Muscle layer of duodenum (tissue), 2 donors: ENCODE measurements around the gene PDHA2.

Experiments
- H3K27ac ChIP-seq: one replicate; pipeline ENCODE4 v1.7.0; 2013; ENCODE audit warnings: mild to moderate bottlenecking, low read length
- H3K27me3 ChIP-seq: one replicate; pipeline ENCODE4 v1.7.0; 2013; ENCODE audit warnings: low read depth, mild to moderate bottlenecking, control low read depth, low read length
- H3K36me3 ChIP-seq, 2 donors: one replicate each; pipeline ENCODE4 v1.7.0; 2013; ENCODE audit warnings: low read length in 2 of 2, control low read depth in 1 of 2, mild to moderate bottlenecking in 1 of 2; ENCODE audit not compliant: insufficient read depth in 2 of 2, control insufficient read depth in 1 of 2
- H3K4me1 ChIP-seq, 2 donors: one replicate each; pipeline ENCODE4 v1.7.0; 2013; ENCODE audit warnings: low read length in 2 of 2, mild to moderate bottlenecking in 2 of 2, control low read depth in 1 of 2, moderate library complexity in 1 of 2; ENCODE audit not compliant: insufficient read depth in 2 of 2, control insufficient read depth in 1 of 2
- H3K4me3 ChIP-seq, 2 donors: one replicate each; pipeline ENCODE4 v1.7.0; 2013; ENCODE audit warnings: low read length in 2 of 2, low read depth in 1 of 2, mild to moderate bottlenecking in 1 of 2
- H3K9me3 ChIP-seq, 2 donors: one replicate each; pipeline ENCODE4 v1.7.0; 2013; ENCODE audit warnings: low read length in 2 of 2, control low read depth in 1 of 2, mild to moderate bottlenecking in 1 of 2; ENCODE audit not compliant: control insufficient read depth in 1 of 2
- donor health status: healthy.

Gene PDHA2

GRCh38 chr4:95839891-95840290 is at the start of gene PDHA2:
Gene PDHA2 (plus strand): TSS chr4:95840093. CDS start chr4:95840151, 58 bp downstream.
- no peaks in the 10 kb centered on the region for H3K36me3 ChIP-seq
- H3K27ac ChIP-seq, result no peak within 1 kb of the TSS
- H3K9me3 ChIP-seq, result no peaks in the 10 kb centered on the region
- no peaks in the 10 kb centered on the region for H3K4me1 ChIP-seq
- no peak within 1 kb of the TSS for H3K4me3 ChIP-seq
- no peaks in the 10 kb centered on the region for H3K27me3 ChIP-seq

- no peak overlapping the region for H3K27ac ChIP-seq
- H3K4me3 ChIP-seq, result no peak overlapping the region
- H3K27me3 ChIP-seq, result no peaks in the 10 kb centered on the region
- H3K36me3 ChIP-seq, result no peaks in the 10 kb centered on the region
- no peaks in the 10 kb centered on the region for H3K4me1 ChIP-seq
- no peaks in the 10 kb centered on the region for H3K9me3 ChIP-seq
Observed at GRCh38 chr4:95798003-95798402, 41.9 kb upstream of the PDHA2 start.

- no peaks in the 10 kb centered on the region for H3K9me3 ChIP-seq
- no peak overlapping the region for H3K4me3 ChIP-seq
- no peaks in the 10 kb centered on the region for H3K4me1 ChIP-seq
- no peak overlapping the region for H3K27ac ChIP-seq
- H3K36me3 ChIP-seq, result no peaks in the 10 kb centered on the region
- no peaks in the 10 kb centered on the region for H3K27me3 ChIP-seq
Observed at GRCh38 chr4:95798727-95799126, 41.2 kb upstream of the PDHA2 start.

DNA sequence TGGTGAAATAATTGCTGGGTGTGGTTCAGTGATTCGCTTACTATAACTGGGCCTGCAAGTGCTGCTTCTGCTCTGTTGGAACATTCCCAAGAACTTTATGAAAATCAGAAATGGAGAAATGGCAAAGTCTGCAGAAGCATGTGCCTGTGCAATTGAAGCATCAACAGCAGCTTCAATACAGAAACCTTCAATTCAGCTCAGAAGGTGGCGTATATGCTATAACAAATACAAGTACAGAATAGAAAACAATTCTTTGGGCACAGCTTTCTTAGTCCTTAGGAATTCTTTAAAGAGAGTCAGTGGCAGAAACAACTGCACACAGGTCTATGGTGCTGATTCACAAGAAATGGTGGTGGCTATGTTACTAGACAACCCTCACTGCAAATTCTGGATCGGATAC is 18.0 kb upstream of the PDHA2 start:
- no peaks in the 10 kb centered on the region for H3K4me1 ChIP-seq
- H3K36me3 ChIP-seq, result no peaks in the 10 kb centered on the region
- no peak overlapping the region for H3K4me3 ChIP-seq
- no peaks in the 10 kb centered on the region for H3K9me3 ChIP-seq
- H3K27ac ChIP-seq, result no peak overlapping the region
- H3K27me3 ChIP-seq, result no peaks in the 10 kb centered on the region

DNA sequence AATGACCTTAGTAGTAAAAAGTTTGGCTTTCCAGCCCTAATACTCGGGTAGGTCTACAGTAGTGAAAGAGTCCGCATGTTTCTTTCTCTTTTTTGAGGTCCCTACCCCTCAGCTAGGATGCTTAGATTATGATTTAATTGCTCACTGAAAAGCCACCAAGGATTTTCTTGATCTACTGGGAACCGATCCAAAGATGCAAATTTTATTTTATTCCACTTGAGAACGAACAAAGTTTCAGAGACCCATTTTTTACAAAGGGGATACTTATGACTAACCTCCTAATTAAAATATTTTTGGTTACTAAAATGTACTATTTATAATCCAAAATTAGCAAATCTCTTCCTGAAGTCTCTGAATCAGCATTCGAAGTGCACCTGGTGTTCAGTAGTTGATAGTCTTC is 14.3 kb upstream of the PDHA2 start:
- Histone ChIP-seq H3K36me3 (no peaks in the 10 kb centered on the region), H3K27ac (no peak overlapping the region), H3K9me3 (no peaks in the 10 kb centered on the region), H3K27me3 (no peaks in the 10 kb centered on the region), H3K4me3 (no peak overlapping the region), H3K4me1 (no peaks in the 10 kb centered on the region)

DNA sequence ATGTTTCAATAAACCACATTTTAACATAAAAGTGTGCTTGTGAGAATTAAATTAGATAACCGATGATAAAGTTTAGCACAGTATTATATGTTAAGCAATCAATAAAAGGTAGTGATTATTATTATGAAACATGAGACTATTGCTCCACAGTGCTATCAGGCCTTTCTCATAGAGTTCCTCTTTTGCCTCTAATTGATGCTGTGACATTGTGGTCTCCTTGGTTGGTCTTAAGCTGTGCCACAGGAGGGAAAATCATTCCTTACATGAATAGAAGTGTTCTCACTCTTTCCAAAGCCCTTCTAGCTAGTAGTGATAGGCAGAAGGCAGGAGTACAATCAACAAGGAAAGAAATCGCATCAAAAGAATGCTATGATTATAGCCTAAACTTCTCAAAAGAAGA is 9.2 kb upstream of the PDHA2 start:
- Histone ChIP-seq H3K27ac (no peak overlapping the region), H3K9me3 (no peaks in the 10 kb centered on the region), H3K4me3 (no peak overlapping the region), H3K36me3 (no peaks in the 10 kb centered on the region), H3K27me3 (no peaks in the 10 kb centered on the region), H3K4me1 (no peaks in the 10 kb centered on the region)

- no peaks in the 10 kb centered on the region for H3K36me3 ChIP-seq
- no peaks in the 10 kb centered on the region for H3K9me3 ChIP-seq
- no peaks in the 10 kb centered on the region for H3K4me1 ChIP-seq
- H3K27me3 ChIP-seq, result no peaks in the 10 kb centered on the region
- H3K4me3 ChIP-seq, result no peak overlapping the region
- no peak overlapping the region for H3K27ac ChIP-seq
Observed at GRCh38 chr4:95831166-95831565, 8.7 kb upstream of the PDHA2 start.

- H3K36me3 ChIP-seq, result no peaks in the 10 kb centered on the region
- H3K9me3 ChIP-seq, result no peaks in the 10 kb centered on the region
- no peak overlapping the region for H3K27ac ChIP-seq
- H3K4me3 ChIP-seq, result no peak overlapping the region
- no peaks in the 10 kb centered on the region for H3K4me1 ChIP-seq
- no peaks in the 10 kb centered on the region for H3K27me3 ChIP-seq
Observed at GRCh38 chr4:95833711-95834194, 6.1 kb upstream of the PDHA2 start.

DNA sequence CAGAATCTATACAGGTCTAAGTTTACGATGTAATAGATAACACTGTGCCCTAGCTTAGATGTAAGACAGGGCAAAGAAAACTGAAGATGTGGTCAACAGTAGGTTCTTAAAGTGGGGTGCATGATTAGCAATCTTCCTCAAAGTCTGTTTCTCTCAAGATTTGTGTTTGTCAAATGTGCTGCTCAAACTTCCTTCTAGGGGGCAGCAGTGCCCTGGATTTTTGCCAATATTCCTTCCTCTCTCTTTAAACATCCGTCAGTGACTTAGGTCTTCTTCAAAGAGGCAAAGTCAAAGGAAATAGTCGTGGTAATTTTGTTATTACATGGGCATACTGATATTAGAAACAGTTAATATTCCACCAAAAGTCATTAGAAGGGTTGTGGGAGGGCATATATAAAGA is 4.2 kb upstream of the PDHA2 start:
- H3K27me3 ChIP-seq, result no peaks in the 10 kb centered on the region
- no peak overlapping the region for H3K27ac ChIP-seq
- no peaks in the 10 kb centered on the region for H3K4me1 ChIP-seq
- no peaks in the 10 kb centered on the region for H3K9me3 ChIP-seq
- H3K4me3 ChIP-seq, result no peak overlapping the region
- H3K36me3 ChIP-seq, result no peaks in the 10 kb centered on the region

GRCh38 chr4:95838192-95838591 is 1.7 kb upstream of the PDHA2 start:
- no peaks in the 10 kb centered on the region for H3K27me3 ChIP-seq
- no peaks in the 10 kb centered on the region for H3K36me3 ChIP-seq
- H3K9me3 ChIP-seq, result no peaks in the 10 kb centered on the region
- H3K4me1 ChIP-seq, result no peaks in the 10 kb centered on the region
- H3K27ac ChIP-seq, result no peak overlapping the region
- H3K4me3 ChIP-seq, result no peak overlapping the region

GRCh38 chr4:95847908-95848460 is 8.1 kb downstream of the PDHA2 start:
- H3K27me3 ChIP-seq, result no peaks in the 10 kb centered on the region
- no peak overlapping the region for H3K27ac ChIP-seq
- no peaks in the 10 kb centered on the region for H3K4me1 ChIP-seq
- no peak overlapping the region for H3K4me3 ChIP-seq
- no peaks in the 10 kb centered on the region for H3K36me3 ChIP-seq
- H3K9me3 ChIP-seq, result no peaks in the 10 kb centered on the region

DNA sequence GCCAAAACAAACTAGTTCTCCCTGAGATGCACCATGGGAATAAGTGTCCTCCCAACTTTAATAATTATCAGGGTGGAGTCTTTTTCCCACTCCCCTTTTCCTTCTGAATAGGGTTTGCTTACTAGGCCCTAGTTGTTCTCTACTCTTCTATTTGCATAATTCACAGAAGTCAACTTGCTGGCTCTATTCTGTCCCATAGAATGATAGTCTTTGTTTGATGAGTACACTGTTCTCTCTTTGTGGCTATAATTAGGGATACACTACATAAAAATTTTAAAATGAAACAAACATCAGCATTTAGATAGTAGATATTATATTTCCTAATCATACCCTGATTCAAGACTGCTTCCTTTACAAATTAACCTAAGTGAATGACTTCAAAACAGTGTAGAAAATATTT is 10.3 kb downstream of the PDHA2 start:
- Histone ChIP-seq H3K36me3 (no peaks in the 10 kb centered on the region), H3K4me3 (no peak overlapping the region), H3K27ac (no peak overlapping the region), H3K4me1 (no peaks in the 10 kb centered on the region), H3K9me3 (no peaks in the 10 kb centered on the region), H3K27me3 (no peaks in the 10 kb centered on the region)
